ENCODE measurements around the gene ZDHHC3.

ZDHHC3 gene

DNA sequence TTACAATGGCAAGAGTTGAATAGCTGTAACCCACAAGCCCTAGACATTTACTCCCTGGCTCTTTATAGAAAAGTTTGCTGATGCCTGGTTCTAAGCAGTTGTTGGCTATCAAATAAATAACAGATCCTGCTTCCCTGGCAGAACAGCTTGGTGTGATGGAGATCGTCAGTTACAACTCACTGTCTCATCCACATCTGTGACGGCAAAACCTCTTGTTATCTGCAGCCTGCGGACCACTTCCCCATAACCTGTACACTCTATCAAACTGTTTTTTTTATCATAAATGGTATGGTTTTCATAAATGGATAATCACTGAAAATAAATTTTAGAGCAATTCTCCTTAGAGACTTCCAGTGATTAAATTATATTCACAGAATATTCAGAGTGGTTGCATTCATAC is 14.1 kb downstream of the ZDHHC3 start:
- Histone ChIP-seq H3K36me3 (ENCODE audit: control insufficient read depth, insufficient read depth, low read length) (no peaks in the 10 kb centered on the region), H3K4me1 (ENCODE audit: control insufficient read depth, low read depth, low read length) (no peaks in the 10 kb centered on the region), H4K8ac (ENCODE audit: low read depth, low read length) (no peak overlapping the region), H3K18ac (ENCODE audit: low read length) (no peak overlapping the region), H3K56ac (ENCODE audit: low read length) (no peak overlapping the region), H2BK15ac (replicated peaks; ENCODE audit: low read depth) (no peak overlapping the region), H2AK5ac (ENCODE audit: low read length) (no peak overlapping the region), H2BK5ac (ENCODE audit: low read length) (no peak overlapping the region), H2BK120ac (ENCODE audit: low read depth, low read length) (no peak overlapping the region), H3K4me2 (ENCODE audit: low read length) (no peak overlapping the region), H3K9ac (ENCODE audit: low read length) (no peak overlapping the region), H3K27ac (ENCODE audit: low read depth, low read length) (no peak overlapping the region), H3K27me3 (ENCODE audit: insufficient read depth, low read length, poor library complexity) (no peaks in the 10 kb centered on the region), H3K79me1 (ENCODE audit: low read length) (peaks cover 17% of the 10 kb centered on the region), H3K79me2 (ENCODE audit: control insufficient read depth, insufficient read depth, low read length) (peaks cover 5% of the 10 kb centered on the region), H3K4me3 (ENCODE audit: low read length) (no peak overlapping the region), H4K5ac (ENCODE audit: low read length) (no peak overlapping the region), H3K4ac (ENCODE audit: low read depth, low read length) (no peak overlapping the region), H3K23ac (ENCODE audit: low read length) (no peak overlapping the region)
- no peak for DNase-seq
- WGBS (ENCODE audit: extremely low coverage, insufficient coverage, low lambda C conversion rate): no CpG with 5 or more reads among the region's 3 CpGs

DNA sequence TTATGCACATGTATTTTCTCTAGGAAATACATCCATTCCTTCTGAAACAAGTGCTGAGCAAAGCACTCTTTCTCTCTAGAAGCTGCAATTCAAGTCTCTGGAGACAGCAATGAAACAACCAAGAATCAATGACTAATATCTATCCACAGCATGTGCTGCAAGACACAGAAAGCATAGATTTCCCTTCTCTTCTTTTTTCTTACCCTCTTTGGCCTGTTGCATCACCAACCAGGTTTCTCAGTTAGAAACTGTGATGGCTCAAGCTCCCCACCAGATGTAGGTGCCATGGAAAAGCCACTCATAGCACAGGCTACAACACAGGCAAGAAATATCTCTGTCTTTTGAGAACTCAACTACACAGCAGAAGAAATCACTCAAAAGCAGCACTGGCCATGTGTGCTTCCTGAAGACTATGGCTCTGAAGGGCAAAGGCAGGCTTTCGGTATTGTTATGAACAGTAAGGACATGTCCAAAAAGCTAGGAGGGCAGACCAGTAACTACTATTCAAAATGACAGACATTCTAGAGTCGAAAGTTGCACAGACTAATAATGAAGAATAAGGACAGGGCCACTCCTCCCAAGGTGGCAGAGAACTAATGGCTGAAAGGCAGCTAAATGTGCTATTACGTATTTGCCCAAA is 15.5 kb downstream of the ZDHHC3 start:
- H3K79me1 ChIP-seq (ENCODE audit: low read length): peaks cover 17% of the 10 kb centered on the region
- no peak overlapping the region for H4K5ac ChIP-seq (ENCODE audit: low read length)
- no peak overlapping the region for H3K4me3 ChIP-seq (ENCODE audit: low read length)
- no peaks in the 10 kb centered on the region for H3K4me1 ChIP-seq (ENCODE audit: control insufficient read depth, low read depth, low read length)
- no peak overlapping the region for H3K4ac ChIP-seq (ENCODE audit: low read depth, low read length)
- H2BK15ac ChIP-seq (replicated peaks; ENCODE audit: low read depth): no peak overlapping the region
- no peak overlapping the region for H2BK5ac ChIP-seq (ENCODE audit: low read length)
- H3K9ac ChIP-seq (ENCODE audit: low read length): no peak overlapping the region
- no peaks in the 10 kb centered on the region for H3K27me3 ChIP-seq (ENCODE audit: insufficient read depth, low read length, poor library complexity)
- DNase-seq: no peak
- peaks cover 5% of the 10 kb centered on the region for H3K79me2 ChIP-seq (ENCODE audit: control insufficient read depth, insufficient read depth, low read length)
- no peak overlapping the region for H2BK120ac ChIP-seq (ENCODE audit: low read depth, low read length)
- H4K8ac ChIP-seq (ENCODE audit: low read depth, low read length): no peak overlapping the region
- no peak overlapping the region for H3K23ac ChIP-seq (ENCODE audit: low read length)
- H3K36me3 ChIP-seq (ENCODE audit: control insufficient read depth, insufficient read depth, low read length): no peaks in the 10 kb centered on the region
- H3K56ac ChIP-seq (ENCODE audit: low read length): no peak overlapping the region
- H3K27ac ChIP-seq (ENCODE audit: low read depth, low read length): no peak overlapping the region
- H3K4me2 ChIP-seq (ENCODE audit: low read length): no peak overlapping the region
- H2AK5ac ChIP-seq (ENCODE audit: low read length): no peak overlapping the region
- WGBS (ENCODE audit: extremely low coverage, insufficient coverage, low lambda C conversion rate): no CpG with 5 or more reads among the region's 3 CpGs
- no peak overlapping the region for H3K18ac ChIP-seq (ENCODE audit: low read length)

DNA sequence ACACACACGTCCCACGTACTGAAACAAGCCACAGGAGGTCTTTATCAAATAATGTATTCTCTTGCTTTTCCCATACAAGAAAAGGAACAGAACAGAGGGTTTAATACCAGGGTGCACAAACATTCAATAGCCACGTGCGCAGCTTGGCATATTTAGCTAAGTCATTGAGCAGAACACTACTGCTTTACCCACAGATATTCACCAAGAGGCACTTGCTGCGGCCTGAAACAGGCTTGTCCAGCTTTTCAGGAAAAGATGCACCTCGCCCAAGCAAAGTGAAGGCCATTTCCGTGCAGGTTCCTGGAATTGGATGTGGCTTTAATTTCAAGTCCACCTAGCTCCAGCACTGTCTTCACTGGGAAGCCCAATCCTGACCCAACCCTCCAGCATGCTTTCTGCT is 17.6 kb downstream of the ZDHHC3 start:
- no CpG with 5 or more reads among the region's 7 CpGs for WGBS (ENCODE audit: extremely low coverage, insufficient coverage, low lambda C conversion rate)

DNA sequence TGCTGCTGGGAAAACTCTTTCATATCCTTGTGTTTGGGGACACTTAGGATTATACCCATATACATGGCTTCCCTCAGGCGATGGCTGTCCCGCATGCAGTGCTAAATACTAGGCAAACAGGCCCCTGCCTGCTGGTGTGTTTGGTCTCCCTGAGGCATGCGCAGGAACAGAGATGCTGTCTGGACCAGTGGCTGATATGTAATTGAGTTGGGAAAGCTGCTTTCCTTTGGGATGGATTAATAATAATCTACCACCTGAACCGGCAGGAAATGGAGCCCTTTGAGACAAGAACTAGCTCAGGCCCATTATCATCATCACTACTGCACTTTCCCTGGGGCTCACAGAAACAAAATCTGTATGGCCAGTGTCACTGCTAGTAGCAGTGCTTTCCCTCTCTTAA is 18.0 kb downstream of the ZDHHC3 start:
- Histone ChIP-seq H3K56ac (ENCODE audit: low read length) (no peak overlapping the region), H3K36me3 (ENCODE audit: control insufficient read depth, insufficient read depth, low read length) (no peaks in the 10 kb centered on the region), H3K27me3 (ENCODE audit: insufficient read depth, low read length, poor library complexity) (no peaks in the 10 kb centered on the region), H3K27ac (ENCODE audit: low read depth, low read length) (no peak overlapping the region), H3K79me1 (ENCODE audit: low read length) (peaks cover 13% of the 10 kb centered on the region), H3K4me3 (ENCODE audit: low read length) (no peak overlapping the region), H3K9ac (ENCODE audit: low read length) (no peak overlapping the region), H2BK15ac (replicated peaks; ENCODE audit: low read depth) (no peak overlapping the region), H2AK5ac (ENCODE audit: low read length) (no peak overlapping the region), H3K4ac (ENCODE audit: low read depth, low read length) (no peak overlapping the region), H3K18ac (ENCODE audit: low read length) (no peak overlapping the region), H3K79me2 (ENCODE audit: control insufficient read depth, insufficient read depth, low read length) (peaks cover 2% of the 10 kb centered on the region), H3K23ac (ENCODE audit: low read length) (no peak overlapping the region), H4K5ac (ENCODE audit: low read length) (no peak overlapping the region), H4K8ac (ENCODE audit: low read depth, low read length) (no peak overlapping the region), H2BK120ac (ENCODE audit: low read depth, low read length) (no peak overlapping the region), H2BK5ac (ENCODE audit: low read length) (no peak overlapping the region), H3K4me2 (ENCODE audit: low read length) (no peak overlapping the region), H3K4me1 (ENCODE audit: control insufficient read depth, low read depth, low read length) (no peaks in the 10 kb centered on the region)
- no CpG with 5 or more reads among the region's 4 CpGs for WGBS (ENCODE audit: extremely low coverage, insufficient coverage, low lambda C conversion rate)
- no peak for DNase-seq

More for the DNA sequence above, 17.6 kb downstream of the ZDHHC3 start:
- Histone ChIP-seq H3K18ac (ENCODE audit: low read length) (no peak overlapping the region), H4K5ac (ENCODE audit: low read length) (no peak overlapping the region), H2BK5ac (ENCODE audit: low read length) (no peak overlapping the region), H2BK15ac (replicated peaks; ENCODE audit: low read depth) (no peak overlapping the region), H3K56ac (ENCODE audit: low read length) (no peak overlapping the region), H3K4me2 (ENCODE audit: low read length) (no peak overlapping the region), H3K4me1 (ENCODE audit: control insufficient read depth, low read depth, low read length) (no peaks in the 10 kb centered on the region), H3K9ac (ENCODE audit: low read length) (no peak overlapping the region), H3K4ac (ENCODE audit: low read depth, low read length) (no peak overlapping the region), H3K36me3 (ENCODE audit: control insufficient read depth, insufficient read depth, low read length) (no peaks in the 10 kb centered on the region), H3K79me2 (ENCODE audit: control insufficient read depth, insufficient read depth, low read length) (peaks cover 5% of the 10 kb centered on the region), H3K4me3 (ENCODE audit: low read length) (no peak overlapping the region), H4K8ac (ENCODE audit: low read depth, low read length) (no peak overlapping the region), H3K27ac (ENCODE audit: low read depth, low read length) (no peak overlapping the region), H3K27me3 (ENCODE audit: insufficient read depth, low read length, poor library complexity) (no peaks in the 10 kb centered on the region), H2BK120ac (ENCODE audit: low read depth, low read length) (no peak overlapping the region), H3K23ac (ENCODE audit: low read length) (no peak overlapping the region), H2AK5ac (ENCODE audit: low read length) (no peak overlapping the region), H3K79me1 (ENCODE audit: low read length) (peaks cover 16% of the 10 kb centered on the region)
- DNase-seq: no peak

DNA sequence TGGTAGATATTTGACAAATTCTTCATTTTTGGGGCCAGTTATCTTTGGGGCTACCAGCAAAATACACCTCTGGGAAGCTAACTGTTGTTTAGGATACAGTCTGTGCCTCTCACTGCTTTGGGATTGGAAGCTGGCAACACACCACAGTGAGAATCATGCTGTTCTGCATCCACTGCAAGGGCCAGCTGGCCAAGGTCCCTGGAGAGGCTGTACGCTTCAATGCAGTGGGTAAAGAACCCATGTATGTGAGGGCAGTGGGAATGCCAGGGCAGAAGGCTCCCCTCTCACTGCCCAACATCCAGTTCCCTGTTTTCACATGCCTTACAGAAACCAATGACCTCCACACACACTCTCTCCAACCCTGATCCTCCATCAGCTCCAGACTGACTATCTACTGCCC is 20.1 kb downstream of the ZDHHC3 start:
- Histone ChIP-seq H3K18ac (ENCODE audit: low read length) (no peak overlapping the region), H3K23ac (ENCODE audit: low read length) (no peak overlapping the region), H2BK120ac (ENCODE audit: low read depth, low read length) (no peak overlapping the region), H3K4ac (ENCODE audit: low read depth, low read length) (no peak overlapping the region), H3K27ac (ENCODE audit: low read depth, low read length) (no peak overlapping the region), H3K4me2 (ENCODE audit: low read length) (no peak overlapping the region), H3K36me3 (ENCODE audit: control insufficient read depth, insufficient read depth, low read length) (no peaks in the 10 kb centered on the region), H2BK5ac (ENCODE audit: low read length) (no peak overlapping the region), H3K27me3 (ENCODE audit: insufficient read depth, low read length, poor library complexity) (no peaks in the 10 kb centered on the region), H3K79me1 (ENCODE audit: low read length) (peaks cover 8% of the 10 kb centered on the region), H3K4me3 (ENCODE audit: low read length) (no peak overlapping the region), H3K56ac (ENCODE audit: low read length) (no peak overlapping the region), H2AK5ac (ENCODE audit: low read length) (no peak overlapping the region), H3K4me1 (ENCODE audit: control insufficient read depth, low read depth, low read length) (no peaks in the 10 kb centered on the region), H3K79me2 (ENCODE audit: control insufficient read depth, insufficient read depth, low read length) (no peaks in the 10 kb centered on the region), H4K5ac (ENCODE audit: low read length) (no peak overlapping the region), H4K8ac (ENCODE audit: low read depth, low read length) (no peak overlapping the region), H3K9ac (ENCODE audit: low read length) (no peak overlapping the region), H2BK15ac (replicated peaks; ENCODE audit: low read depth) (no peak overlapping the region)
- no peak for DNase-seq
- WGBS (ENCODE audit: extremely low coverage, insufficient coverage, low lambda C conversion rate): no CpG with 5 or more reads among the region's 1 CpG

DNA sequence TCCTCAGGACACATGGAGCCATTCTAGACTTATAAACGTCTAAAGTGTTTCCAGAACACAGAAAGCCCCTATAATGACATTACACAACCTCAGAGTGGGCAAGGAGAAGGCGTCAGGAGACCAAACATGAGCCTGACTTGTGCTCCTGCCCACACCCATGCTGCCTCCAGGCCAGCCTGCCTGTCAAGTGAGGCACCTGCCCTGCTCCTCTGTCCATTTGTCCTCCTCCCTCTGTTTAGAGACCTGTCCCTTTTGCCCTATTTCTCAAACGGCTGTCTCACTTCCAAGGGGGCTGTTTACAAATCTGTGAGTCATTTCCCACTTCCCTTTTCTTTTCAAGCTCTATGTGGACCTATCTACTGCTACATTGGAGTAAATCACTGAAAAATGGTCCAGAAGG is 21.0 kb downstream of the ZDHHC3 start:
- Histone ChIP-seq H2BK15ac (replicated peaks; ENCODE audit: low read depth) (no peak overlapping the region), H3K4me2 (ENCODE audit: low read length) (no peak overlapping the region), H3K4ac (ENCODE audit: low read depth, low read length) (no peak overlapping the region), H3K36me3 (ENCODE audit: control insufficient read depth, insufficient read depth, low read length) (no peaks in the 10 kb centered on the region), H3K18ac (ENCODE audit: low read length) (no peak overlapping the region), H3K27me3 (ENCODE audit: insufficient read depth, low read length, poor library complexity) (no peaks in the 10 kb centered on the region), H4K8ac (ENCODE audit: low read depth, low read length) (no peak overlapping the region), H3K27ac (ENCODE audit: low read depth, low read length) (no peak overlapping the region), H3K79me1 (ENCODE audit: low read length) (peaks cover 6% of the 10 kb centered on the region), H3K4me3 (ENCODE audit: low read length) (no peak overlapping the region), H3K9ac (ENCODE audit: low read length) (no peak overlapping the region), H3K56ac (ENCODE audit: low read length) (no peak overlapping the region), H3K4me1 (ENCODE audit: control insufficient read depth, low read depth, low read length) (no peaks in the 10 kb centered on the region), H2AK5ac (ENCODE audit: low read length) (no peak overlapping the region), H2BK5ac (ENCODE audit: low read length) (no peak overlapping the region), H3K23ac (ENCODE audit: low read length) (no peak overlapping the region), H3K79me2 (ENCODE audit: control insufficient read depth, insufficient read depth, low read length) (no peaks in the 10 kb centered on the region), H4K5ac (ENCODE audit: low read length) (no peak overlapping the region), H2BK120ac (ENCODE audit: low read depth, low read length) (no peak overlapping the region)
- WGBS (ENCODE audit: extremely low coverage, insufficient coverage, low lambda C conversion rate): no CpG with 5 or more reads among the region's 3 CpGs
- no peak for DNase-seq

All from mesendoderm (in vitro differentiated cells).